K562 (cell line): ENCODE measurements around the gene ZNF860. TPM values are rescaled to one million over a fixed set of nuclear protein-coding genes. Genes with fewer than 3 reads are reported as not detected.

Source experiments
- ATAC-seq: fragments of 200-7000 bp; cut with Tn5 transposase; 3 replicates; pipeline ENCODE4 v1.9.1; 2020; ENCODE audit warnings: moderate library complexity
- BruUV-seq: library from RNA; stranded (reverse); fragments of 400-500 nt; replicated peaks from 2 replicates; lab custom pipeline; 2021; lab: Mats Ljungman, UMichigan
- CTCF ChIA-PET: fragments of 300-600 bp; formaldehyde crosslinking; extraction: SDS; loops from one replicate; lab custom pipeline; 2021; ENCODE audit warnings: low intra/inter-chr PET ratio; lab: Yijun Ruan, JAX
- POLR2A ChIA-PET: fragments of 300-600, 350-650 bp; sonication (Branson Sonifier 250); formaldehyde crosslinking; extraction: SDS; loops from one replicate; lab custom pipeline; 2021; ENCODE audit warnings: antibody characterized with exemption, inconsistent platforms; lab: Yijun Ruan, JAX
- DNase-seq, 4 experiments: peaks; one replicate each; pipeline versions ENCODE4 v3.0.0 to v3.0.0-alpha.2; 2011 to 2018; ENCODE audit warnings: low spot score in 3 of 4, mixed read lengths in 3 of 4; ENCODE audit errors: extremely low read depth in 1 of 4
- FAIRE-seq: peaks from 2 replicates; lab custom pipeline; 2011; peaks lifted over from hg19 to GRCh38; lab: Jason Lieb, UNC
- H2AFZ ChIP-seq: 2 replicates; pipeline ENCODE4 v1.6.0; 2011; ENCODE audit warnings: low read depth, low read length, control low read depth, inconsistent platforms
- H3K27ac ChIP-seq: fragments of 200-600 bp; 3 replicates; pipeline ENCODE4 v1.8.0; 2011; ENCODE audit warnings: low read depth, mild to moderate bottlenecking, control low read depth, inconsistent platforms, low read length, moderate library complexity, mixed read lengths; ENCODE audit errors: extremely low read depth
- H3K27me3 ChIP-seq, 2 experiments: fragments of 300-600 bp in 1 of 2; 2 replicates in 1 of 2; 3 replicates in 1 of 2; pipeline versions ENCODE4 v1.6.0 to v1.8.0; 2011; ENCODE audit warnings: inconsistent platforms in 2 of 2, low read length in 2 of 2, mild to moderate bottlenecking in 1 of 2, mixed read lengths in 1 of 2, moderate library complexity in 1 of 2; ENCODE audit not compliant: control insufficient read depth in 2 of 2, insufficient read depth in 2 of 2
- H3K36me3 ChIP-seq: fragments of 300-600 bp; 3 replicates; pipeline ENCODE4 v1.8.0; 2011; ENCODE audit warnings: mild to moderate bottlenecking, low read length, inconsistent platforms; ENCODE audit not compliant: control insufficient read depth, insufficient read depth
- H3K4me1 ChIP-seq, 2 experiments: fragments of 200-600 bp in 1 of 2; replicated peaks in 1 of 2; 2 replicates in 1 of 2; 3 replicates in 1 of 2; pipeline versions ENCODE4 v1.5.1 to v1.8.0; 2011; ENCODE audit warnings: inconsistent platforms in 2 of 2, low read length in 2 of 2, mild to moderate bottlenecking in 1 of 2, mixed read lengths in 1 of 2, moderate library complexity in 1 of 2; ENCODE audit not compliant: control insufficient read depth in 2 of 2, insufficient read depth in 2 of 2
- H3K4me2 ChIP-seq: 2 replicates; pipeline ENCODE4 v1.6.1; 2011; ENCODE audit warnings: low read length, control low read depth, inconsistent platforms, mixed read lengths; ENCODE audit not compliant: insufficient read depth
- H3K4me3 ChIP-seq: fragments of 200-600 bp; sonication (generic), shearing (Covaris generic); 2 replicates; pipeline ENCODE4 v1.5.1; 2016; ENCODE audit warnings: control low read depth, inconsistent platforms
- H3K79me2 ChIP-seq: fragments of 200-600 bp; 3 replicates; pipeline ENCODE4 v1.8.0; 2011; ENCODE audit warnings: low read length, inconsistent platforms; ENCODE audit not compliant: control insufficient read depth, insufficient read depth
- H3K9ac ChIP-seq, 2 experiments: 2 replicates each; pipeline versions ENCODE4 v1.6.0 to v1.6.1; 2011; ENCODE audit warnings: low read depth in 2 of 2, low read length in 2 of 2, control low read depth in 1 of 2, inconsistent platforms in 1 of 2, mild to moderate bottlenecking in 1 of 2, mixed read lengths in 1 of 2; ENCODE audit not compliant: insufficient read depth in 1 of 2
- H3K9me1 ChIP-seq: one replicate; pipeline ENCODE4 v1.6.0; 2011; ENCODE audit warnings: inconsistent platforms, mild to moderate bottlenecking, low read length, moderate library complexity; ENCODE audit not compliant: control insufficient read depth, insufficient read depth
- H3K9me3 ChIP-seq: replicated peaks from 2 replicates; pipeline ENCODE4 v1.5.1; 2011; ENCODE audit warnings: low read depth, low read length, inconsistent platforms; ENCODE audit not compliant: control insufficient read depth, insufficient read depth
- H4K20me1 ChIP-seq: replicated peaks from 2 replicates; pipeline ENCODE4 v1.6.1; 2011; ENCODE audit warnings: low read length, inconsistent platforms, mixed read lengths; ENCODE audit not compliant: control insufficient read depth, insufficient read depth
- ELF2 ChIP-seq: fragments of 250-450 bp; sonication (Bioruptor Pico); IDR thresholded peaks from 2 replicates; pipeline ENCODE4 v1.5.0; 2021; ENCODE audit warnings: mild to moderate bottlenecking
- MYNN ChIP-seq, 2 experiments: sonication (generic); formaldehyde crosslinking in 1 of 2; IDR thresholded peaks; 2 replicates each; pipeline versions ENCODE4 v1.5.0 to v1.6.1; 2016 to 2020; ENCODE audit warnings: antibody characterized with exemption in 1 of 2, missing genetic modification reagents in 1 of 2
- PRPF4 ChIP-seq: fragments of 200-400 bp; formaldehyde crosslinking; IDR thresholded peaks from one replicate; pipeline ENCODE4 v1.6.1; 2017; ENCODE audit warnings: low read length, low read depth, mild to moderate bottlenecking; ENCODE audit not compliant: insufficient read depth, poor library complexity, severe bottlenecking
- ZBTB7A ChIP-seq: IDR thresholded peaks from 2 replicates; pipeline ENCODE4 v1.6.1; 2011; ENCODE audit warnings: low read depth, mild to moderate bottlenecking, low read length, moderate library complexity, borderline replicate concordance; ENCODE audit not compliant: control insufficient read depth
- ZZZ3 ChIP-seq: fragments of 450-650 bp; IDR thresholded peaks from 2 replicates; pipeline ENCODE4 v1.6.1; 2016; ENCODE audit warnings: antibody characterized with exemption, mild to moderate bottlenecking, moderate library complexity
- WGBS: fragments of 100-300 bp; shearing (Covaris generic); methylation state at CpG from one replicate; pipeline ENCODE4 v1.1.6; 2016; ENCODE audit warnings: low coverage, mixed read lengths; ENCODE audit not compliant: insufficient coverage; ENCODE audit errors: missing lambda C conversion rate; 5-methylcytosine and 5-hydroxymethylcytosine counted together
- in situ Hi-C: fragments of 300-500 bp; cut with MboI; formaldehyde crosslinking; loops from 4 replicates; pipeline ENCODE4 v1.15.0; 2018; ENCODE audit warnings: inconsistent platforms, mixed read lengths
- intact Hi-C: fragments of 100-400 bp; cut with micrococcal nuclease; formaldehyde crosslinking; loops from 2 replicates; pipeline ENCODE4 v1.14.2; 2022
- polyA plus RNA-seq, 8 experiments: library from polyadenylated mRNA; depleted of rRNA in 4 of 8; stranded (reverse) in 5 of 8; unstranded in 3 of 8; fragments of >200 nt; fragmentation: Nextera tagmentation in 2 of 8; fragmentation: Illumina TruSeq in 1 of 8; extraction: Ambion mirVana in 2 of 8; extraction: Trizol in 1 of 8; gene quantifications; 2 replicates each; pipeline versions ENCODE4 v1.2.1 to v1.2.3, GENCODE V29; 2011 to 2014; ENCODE audit warnings: inconsistent platforms in 1 of 8, missing spikeins in 1 of 8
- total RNA-seq, 7 experiments: library from RNA; depleted of rRNA in 6 of 7; stranded (reverse); fragments of >200 nt in 6 of 7; fragmentation: Illumina TruSeq in 2 of 7; extraction: Trizol in 2 of 7; gene quantifications; 2 replicates each; pipeline versions ENCODE4 v1.2.1 to v1.2.3, GENCODE V29; 2011 to 2021; ENCODE audit warnings: low replicate concordance in 1 of 7
- TF ChIP-seq, protein P1 (sequence below), 2 experiments: IDR thresholded peaks in 1 of 2; conservative IDR thresholded peaks in 1 of 2; 2 replicates each; pipeline ENCODE4 v1.6.1; 2016; ENCODE audit warnings: low read depth in 2 of 2, mild to moderate bottlenecking in 1 of 2, missing compliant biosample characterization in 1 of 2, missing genetic modification characterization in 1 of 2, moderate library complexity in 1 of 2
- TF ChIP-seq, protein P2 (sequence below): sonication (generic); formaldehyde crosslinking; IDR thresholded peaks from 2 replicates; pipeline ENCODE4 v1.8.0; 2022; ENCODE audit warnings: mild to moderate bottlenecking, low read depth, missing genetic modification reagents

ZNF860 gene
- total and polyA plus RNA-seq, 9 of the 15 experiments (the other 6 are each of a cell fraction or from before 2014, with no cell fraction given), result not detected

DNA sequence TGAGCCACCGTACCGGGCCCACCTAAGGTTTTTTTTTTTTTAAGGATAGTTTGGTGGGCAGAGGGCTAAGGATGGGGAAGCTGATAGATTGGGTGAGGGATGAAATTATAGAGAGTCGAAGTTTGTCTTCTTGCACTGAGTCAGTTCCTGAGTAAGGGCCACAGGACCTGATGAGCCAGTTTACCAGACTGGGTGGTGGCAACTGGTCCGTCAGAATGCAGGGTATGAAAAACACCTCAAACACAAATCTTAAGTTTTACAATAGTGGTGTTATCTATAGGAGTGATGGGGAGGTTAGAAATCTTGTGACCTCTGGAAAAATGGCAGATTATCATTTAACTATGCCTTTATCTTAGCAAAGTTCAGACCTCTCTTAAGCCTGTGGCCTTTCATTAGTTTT lies 2.8 kb downstream of the ZNF860 start:
- Histone ChIP-seq H3K4me2 (no peak overlapping the region), H3K9me3 (no peaks in the 10 kb centered on the region; the same call in 1 of the 2 replicates), H3K27ac (no peak overlapping the region), H3K4me1 (peaks cover 0 to 14% of the 10 kb centered on the region in 2 experiments; a peak in 2 of 5 replicates), H3K79me2 (no peaks in the 10 kb centered on the region), H3K4me3 (no peak overlapping the region), H3K36me3 (no peaks in the 10 kb centered on the region), H3K27me3 (peaks cover 16 to 29% of the 10 kb centered on the region in 2 experiments), H2AFZ (no peak overlapping the region), H3K9ac (no peak overlapping the region), H3K9me1 (no peaks in the 10 kb centered on the region), H4K20me1 (no peaks in the 10 kb centered on the region; the same call in 1 of the 2 replicates)
- no TSS peak for BruUV-seq
- ChIA-PET CTCF (no interaction called here), POLR2A (no interaction called here)
- DNase-seq (no peak), FAIRE-seq (no peak), ATAC-seq (no peak)
- TF ChIP-seq ELF2 (CRISPR knock-in tag) (no peak), PRPF4 (no peak), ZBTB7A (no peak), ZZZ3 (no peak), MYNN (IDR thresholded peaks at IDR 0.05) (no peak), MYNN (CRISPR knock-in tag; IDR thresholded peaks at IDR 0.05) (no peak)
- TF ChIP-seq, protein P1, sequence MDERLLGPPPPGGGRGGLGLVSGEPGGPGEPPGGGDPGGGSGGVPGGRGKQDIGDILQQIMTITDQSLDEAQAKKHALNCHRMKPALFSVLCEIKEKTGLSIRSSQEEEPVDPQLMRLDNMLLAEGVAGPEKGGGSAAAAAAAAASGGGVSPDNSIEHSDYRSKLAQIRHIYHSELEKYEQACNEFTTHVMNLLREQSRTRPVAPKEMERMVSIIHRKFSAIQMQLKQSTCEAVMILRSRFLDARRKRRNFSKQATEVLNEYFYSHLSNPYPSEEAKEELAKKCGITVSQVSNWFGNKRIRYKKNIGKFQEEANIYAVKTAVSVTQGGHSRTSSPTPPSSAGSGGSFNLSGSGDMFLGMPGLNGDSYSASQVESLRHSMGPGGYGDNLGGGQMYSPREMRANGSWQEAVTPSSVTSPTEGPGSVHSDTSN (CRISPR knock-in tag; IDR thresholded peaks at IDR 0.05; ENCODE audit: low read depth), result no peak
- TF ChIP-seq, protein P1 (tag; conservative IDR thresholded peaks at IDR 0.05; ENCODE audit: low read depth), result no peak
- TF ChIP-seq, protein P2, sequence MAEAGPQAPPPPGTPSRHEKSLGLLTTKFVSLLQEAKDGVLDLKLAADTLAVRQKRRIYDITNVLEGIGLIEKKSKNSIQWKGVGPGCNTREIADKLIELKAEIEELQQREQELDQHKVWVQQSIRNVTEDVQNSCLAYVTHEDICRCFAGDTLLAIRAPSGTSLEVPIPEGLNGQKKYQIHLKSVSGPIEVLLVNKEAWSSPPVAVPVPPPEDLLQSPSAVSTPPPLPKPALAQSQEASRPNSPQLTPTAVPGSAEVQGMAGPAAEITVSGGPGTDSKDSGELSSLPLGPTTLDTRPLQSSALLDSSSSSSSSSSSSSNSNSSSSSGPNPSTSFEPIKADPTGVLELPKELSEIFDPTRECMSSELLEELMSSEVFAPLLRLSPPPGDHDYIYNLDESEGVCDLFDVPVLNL, result no peak
- WGBS, result 0% methylated on average over 3 of the region's 4 CpGs
- in situ Hi-C loops, result no loop called here
- intact Hi-C loops, result loop anchor here (10.0 kb wide), 1 partner anchor 260 kb away; no protein-coding TSS in a partner anchor
